ENCODE data around the gene SLC40A1. TPM values are rescaled to one million over a fixed set of nuclear protein-coding genes. Genes with fewer than 3 reads are reported as not detected.

Gene SLC40A1
- total RNA-seq, 2 donors from 2014 or later, result 30.9 to 92.7 TPM

DNA sequence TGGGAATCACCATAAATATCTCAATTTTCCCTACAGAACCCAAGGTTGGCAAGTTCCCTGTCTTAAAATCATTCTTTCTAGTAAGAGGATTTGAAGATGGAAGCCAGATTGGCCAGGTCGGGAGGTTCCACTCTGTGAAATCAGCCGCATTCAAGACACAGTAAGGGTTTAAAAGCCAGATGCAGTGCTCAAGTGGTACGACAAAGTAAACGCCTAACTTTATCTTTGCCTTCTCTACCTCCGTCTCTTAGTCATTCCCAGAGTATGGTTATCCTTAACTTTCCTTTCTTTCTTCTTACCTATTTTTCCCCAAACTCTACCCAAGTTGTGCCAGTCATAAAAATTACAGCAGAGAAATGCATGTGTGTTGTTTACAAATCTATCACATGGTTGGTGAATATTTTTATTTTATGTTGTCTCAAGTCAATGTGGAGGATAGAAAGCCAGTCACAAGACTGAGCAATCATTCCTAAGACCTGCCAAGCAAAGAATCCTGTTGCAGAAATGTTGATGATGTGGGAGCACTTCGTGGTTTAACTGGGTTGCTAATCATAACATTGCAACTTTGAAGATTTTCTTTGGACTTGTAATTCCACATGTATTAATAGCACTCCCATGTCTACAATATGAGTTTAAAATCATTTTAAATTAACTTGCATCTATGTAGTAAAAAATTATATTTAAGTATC lies 62.6 kb downstream of the SLC40A1 start:
- DNase-seq (no peak), ATAC-seq (no peak)
- Mint-ChIP-seq H3K27me3 (peaks cover 12% of the 10 kb centered on the region), H3K4me1 (no peaks in the 10 kb centered on the region), H3K36me3 (ENCODE audit: low read depth) (peaks cover 4% of the 10 kb centered on the region), H3K27ac (no peak overlapping the region), H3K4me3 (no peak overlapping the region)
- H3K9me3 ChIP-seq (ENCODE audit: control insufficient read depth, low read length, poor library complexity, severe bottlenecking), result no peaks in the 10 kb centered on the region

DNA sequence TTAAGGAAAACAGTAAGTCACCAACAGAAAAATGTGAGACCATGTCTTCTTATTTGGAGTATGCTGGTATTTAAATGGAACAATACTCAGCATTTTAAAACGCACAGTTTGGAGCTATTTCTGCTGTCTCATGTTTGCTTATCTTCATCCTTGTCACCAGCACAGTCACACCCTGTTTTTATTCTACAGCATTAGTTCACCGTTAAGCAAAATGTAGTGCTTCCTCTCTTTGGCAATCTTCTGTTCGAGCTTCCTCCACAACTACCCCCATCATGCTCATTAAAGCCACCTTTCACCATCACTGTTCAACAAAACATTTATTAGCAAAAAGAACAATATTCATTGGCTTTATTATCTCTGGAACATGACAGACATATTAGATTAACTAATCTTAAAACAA lies 64.0 kb downstream of the SLC40A1 start:
- no peak for DNase-seq
- no peak overlapping the region for H3K4me3 Mint-ChIP-seq

DNA sequence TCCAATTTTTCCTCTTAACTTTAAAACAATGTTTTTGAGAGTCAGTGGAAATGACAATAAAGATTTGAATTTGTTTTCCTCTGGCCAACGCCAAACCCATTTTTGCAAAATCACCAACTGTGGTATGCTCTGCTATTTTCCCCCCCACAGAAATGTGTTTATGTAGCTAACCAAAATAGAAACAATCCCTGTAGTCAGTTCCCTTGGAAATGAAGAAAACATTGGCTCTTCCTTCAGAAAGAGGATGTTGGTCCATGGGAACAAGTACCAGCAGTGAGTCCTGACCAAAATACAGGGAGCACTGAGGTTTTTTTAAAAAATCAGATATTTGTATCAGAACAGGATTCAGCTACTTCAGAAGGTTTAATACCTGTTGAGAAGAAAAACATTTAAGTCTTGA lies 65.3 kb downstream of the SLC40A1 start:
- Mint-ChIP-seq H3K27me3 (peaks cover 12% of the 10 kb centered on the region), H3K4me3 (no peak overlapping the region), H3K27ac (no peak overlapping the region), H3K36me3 (ENCODE audit: low read depth) (peaks cover 4% of the 10 kb centered on the region), H3K4me1 (no peaks in the 10 kb centered on the region)
- DNase-seq, result no peak
- no peak for ATAC-seq
- H3K9me3 ChIP-seq (ENCODE audit: control insufficient read depth, low read length, poor library complexity, severe bottlenecking), result no peaks in the 10 kb centered on the region

More for the DNA sequence above, 64.0 kb downstream of the SLC40A1 start:
- no peak for ATAC-seq
- H3K9me3 ChIP-seq (ENCODE audit: control insufficient read depth, low read length, poor library complexity, severe bottlenecking), result no peaks in the 10 kb centered on the region
- H3K36me3 Mint-ChIP-seq (ENCODE audit: low read depth), result peaks cover 4% of the 10 kb centered on the region
- peaks cover 12% of the 10 kb centered on the region for H3K27me3 Mint-ChIP-seq
- no peaks in the 10 kb centered on the region for H3K4me1 Mint-ChIP-seq
- no peak overlapping the region for H3K27ac Mint-ChIP-seq

DNA sequence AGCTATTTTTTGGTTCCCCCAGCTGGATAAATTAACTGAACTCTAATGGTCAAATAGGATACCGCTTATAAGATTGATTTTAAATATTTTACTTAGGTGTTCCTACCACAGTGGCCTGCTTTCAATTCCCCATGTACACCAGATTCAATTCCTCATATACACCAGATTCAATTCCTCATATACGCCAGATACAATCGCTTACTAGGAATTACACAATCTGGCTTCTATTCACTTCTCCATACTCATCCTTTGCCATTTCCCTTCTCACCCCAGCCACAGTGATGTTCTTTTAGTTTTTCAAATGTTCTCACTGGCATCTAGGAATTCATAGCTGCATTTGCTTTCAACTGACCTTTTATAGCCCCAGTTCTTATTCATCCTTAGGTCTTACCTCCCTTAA lies 66.5 kb downstream of the SLC40A1 start:
- no peaks in the 10 kb centered on the region for H3K4me1 Mint-ChIP-seq
- no peak for ATAC-seq
- DNase-seq, result no peak
- peaks cover 12% of the 10 kb centered on the region for H3K27me3 Mint-ChIP-seq
- no peaks in the 10 kb centered on the region for H3K9me3 ChIP-seq (ENCODE audit: control insufficient read depth, low read length, poor library complexity, severe bottlenecking)
- H3K4me3 Mint-ChIP-seq, result no peak overlapping the region
- H3K36me3 Mint-ChIP-seq (ENCODE audit: low read depth), result peaks cover 4% of the 10 kb centered on the region
- no peak overlapping the region for H3K27ac Mint-ChIP-seq

DNA sequence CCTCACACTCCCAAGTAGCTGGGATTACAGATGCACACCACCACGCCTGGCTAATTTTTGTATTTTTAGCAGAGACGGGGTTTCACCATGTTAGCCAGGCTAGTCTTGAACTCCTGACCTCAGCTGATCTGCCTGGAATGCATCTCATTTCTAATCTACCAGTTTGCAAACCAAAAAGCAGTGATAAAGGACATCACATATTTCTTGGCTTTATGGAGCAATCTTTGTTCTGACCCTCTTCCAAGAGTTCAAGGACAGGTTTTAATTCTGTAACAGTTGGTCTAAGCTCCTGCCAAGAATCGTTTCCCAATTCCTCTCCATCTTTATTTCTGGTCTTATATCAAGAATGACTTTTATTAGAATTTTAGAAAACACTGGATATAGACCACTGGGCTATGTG lies 67.7 kb downstream of the SLC40A1 start:
- H3K27me3 Mint-ChIP-seq, result peaks cover 12% of the 10 kb centered on the region
- H3K4me3 Mint-ChIP-seq, result no peak overlapping the region
- no peaks in the 10 kb centered on the region for H3K9me3 ChIP-seq (ENCODE audit: control insufficient read depth, low read length, poor library complexity, severe bottlenecking)
- ATAC-seq (no peak), DNase-seq (no peak)
- H3K27ac Mint-ChIP-seq, result no peak overlapping the region
- H3K4me1 Mint-ChIP-seq, result no peaks in the 10 kb centered on the region
- peaks cover 4% of the 10 kb centered on the region for H3K36me3 Mint-ChIP-seq (ENCODE audit: low read depth)

DNA sequence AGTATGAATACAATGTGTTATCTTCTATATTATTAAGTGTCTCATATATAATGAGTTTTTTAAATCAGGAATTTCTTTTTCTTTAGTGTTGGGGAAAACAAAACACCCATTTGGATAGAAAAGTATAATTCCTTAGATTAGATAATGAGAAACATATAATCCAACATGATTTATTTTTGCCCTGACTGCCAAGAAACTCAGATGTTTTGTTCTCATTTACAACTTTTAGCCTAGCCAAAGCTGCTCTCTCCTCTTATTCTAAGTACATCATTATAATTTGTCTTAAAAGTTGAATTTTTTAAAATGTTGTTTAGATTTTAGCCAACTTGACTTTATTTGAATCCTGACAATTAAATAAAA lies 68.6 kb downstream of the SLC40A1 start:
- H3K9me3 ChIP-seq (ENCODE audit: control insufficient read depth, low read length, poor library complexity, severe bottlenecking), result no peaks in the 10 kb centered on the region
- DNase-seq (no peak), ATAC-seq (no peak)
- Mint-ChIP-seq H3K27ac (no peak overlapping the region), H3K4me3 (no peak overlapping the region), H3K27me3 (peaks cover 12% of the 10 kb centered on the region), H3K4me1 (no peaks in the 10 kb centered on the region), H3K36me3 (ENCODE audit: low read depth) (peaks cover 4% of the 10 kb centered on the region)

DNA sequence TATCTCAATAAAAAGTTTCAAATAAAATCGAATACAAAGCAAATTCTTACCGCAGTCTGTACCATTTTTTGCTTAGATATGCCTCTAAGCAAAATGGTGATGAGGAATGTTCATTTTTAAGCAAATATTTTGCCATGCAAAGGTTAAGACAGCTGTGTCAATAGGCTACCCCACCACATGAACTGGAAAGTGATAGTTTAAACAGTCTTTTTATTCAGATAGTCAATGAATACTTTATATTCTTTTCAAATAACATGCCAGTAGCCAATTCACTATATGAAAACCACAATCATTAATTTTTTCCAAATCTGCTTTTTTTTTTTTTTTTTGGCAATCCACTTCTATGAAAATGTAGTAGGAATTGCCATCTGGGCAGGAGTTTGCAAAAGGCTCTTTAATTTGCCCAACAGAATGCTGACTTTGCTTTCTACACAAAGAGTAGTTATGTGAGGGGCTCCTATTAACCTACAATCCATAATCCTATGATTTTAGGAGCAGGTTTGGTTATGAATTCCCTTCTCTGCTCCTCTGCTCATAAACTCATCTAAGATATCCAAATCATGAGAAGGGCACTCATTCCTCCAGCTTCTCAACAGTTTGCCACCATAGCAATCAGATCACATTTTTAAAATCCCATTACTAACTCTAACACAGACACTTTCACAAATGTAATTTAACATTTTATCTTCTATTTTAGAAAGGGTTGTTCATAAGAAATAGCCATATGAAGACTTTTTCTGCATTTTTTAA lies 69.2 kb downstream of the SLC40A1 start:
- peaks cover 4% of the 10 kb centered on the region for H3K36me3 Mint-ChIP-seq (ENCODE audit: low read depth)
- H3K27ac Mint-ChIP-seq, result no peak overlapping the region
- DNase-seq (no peak), ATAC-seq (no peak)
- peaks cover 12% of the 10 kb centered on the region for H3K27me3 Mint-ChIP-seq
- no peaks in the 10 kb centered on the region for H3K4me1 Mint-ChIP-seq
- H3K9me3 ChIP-seq (ENCODE audit: control insufficient read depth, low read length, poor library complexity, severe bottlenecking), result no peaks in the 10 kb centered on the region
- no peak overlapping the region for H3K4me3 Mint-ChIP-seq

Other genes with a start within 250 kb of the SLC40A1 start
- 10 to 100 TPM; 50.0 to 56.6 TPM for gene WDR75, start 139.3 kb downstream of the SLC40A1 start, total RNA-seq
- 10 to 100 TPM; 34.2 to 40.4 TPM for gene ASNSD1, start 80.7 kb upstream of the SLC40A1 start, total RNA-seq
- gene ANKAR, start 93.9 kb upstream of the SLC40A1 start, total RNA-seq, result 10 to 100 TPM in 1 of 2 donors, 1 to 10 TPM in 1; 8.0 to 10.0 TPM
- gene OSGEPL1, start 182.0 kb upstream of the SLC40A1 start, total RNA-seq, result 1 to 10 TPM; 4.2 to 4.3 TPM
- 100 to 1,000 TPM; 119 to 145 TPM for gene ORMDL1, start 203.6 kb upstream of the SLC40A1 start, total RNA-seq
- 10 to 100 TPM; 18.0 to 18.4 TPM for gene PMS1, start 203.7 kb upstream of the SLC40A1 start, total RNA-seq